SK-N-MC (cell line): ENCODE data around the gene PAK4.

Experiments used
- EZH2 ChIP-seq: fragments of 200-600 bp; sonication (generic); IDR thresholded peaks from one replicate; pipeline ENCODE4 v1.6.1; 2017; ENCODE audit warnings: antibody characterized with exemption
- POLR2AphosphoS5 ChIP-seq: IDR thresholded peaks from 2 replicates; pipeline ENCODE4 v1.6.1; 2012; ENCODE audit warnings: mild to moderate bottlenecking, low read depth, low read length, borderline replicate concordance

- TF ChIP-seq EZH2 (no peak), POLR2AphosphoS5 (no peak)
Observed at GRCh38 chr19:39098365-39099269, 27.0 kb upstream of the PAK4 start.
